SKM-1 treated with dmso at 0.1 percent for 144 hours (cell line): Measurements from ENCODE around the gene BAD.

Source experiments
- DNase-seq: peaks from one replicate; lab custom pipeline; 2025; ENCODE audit not compliant: unreplicated experiment; lab: John Stamatoyannopoulos, UW

The BAD gene

GRCh38 chr11:64281957-64282770, 2.3 kb downstream of the BAD start:
- no peak for DNase-seq

GRCh38 chr11:64278576-64279190, 5.8 kb downstream of the BAD start:
- DNase-seq, result no peak

GRCh38 chr11:64276653-64277431, 7.6 kb downstream of the BAD start:
- DNase-seq, result no peak

DNA sequence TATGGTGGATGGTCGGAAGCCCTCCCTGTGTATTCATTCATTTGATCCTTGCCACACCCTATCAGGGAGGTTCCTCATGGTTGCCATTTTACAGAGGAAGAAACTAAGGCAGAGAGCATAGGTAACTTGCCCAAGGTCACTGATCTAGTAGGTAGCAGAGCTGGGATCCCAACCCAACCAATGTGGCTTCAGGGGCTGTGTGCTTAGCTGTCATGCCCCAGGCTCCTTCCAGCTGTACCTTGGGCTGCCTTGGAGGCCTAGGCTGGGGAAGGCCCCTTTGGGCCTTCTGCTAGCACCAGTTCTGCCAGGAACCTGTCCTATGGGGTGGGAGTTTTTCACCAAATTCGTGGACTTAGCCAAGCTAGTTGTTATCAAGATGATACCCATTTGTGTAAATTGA, 8.6 kb downstream of the BAD start:
- no peak for DNase-seq

DNA sequence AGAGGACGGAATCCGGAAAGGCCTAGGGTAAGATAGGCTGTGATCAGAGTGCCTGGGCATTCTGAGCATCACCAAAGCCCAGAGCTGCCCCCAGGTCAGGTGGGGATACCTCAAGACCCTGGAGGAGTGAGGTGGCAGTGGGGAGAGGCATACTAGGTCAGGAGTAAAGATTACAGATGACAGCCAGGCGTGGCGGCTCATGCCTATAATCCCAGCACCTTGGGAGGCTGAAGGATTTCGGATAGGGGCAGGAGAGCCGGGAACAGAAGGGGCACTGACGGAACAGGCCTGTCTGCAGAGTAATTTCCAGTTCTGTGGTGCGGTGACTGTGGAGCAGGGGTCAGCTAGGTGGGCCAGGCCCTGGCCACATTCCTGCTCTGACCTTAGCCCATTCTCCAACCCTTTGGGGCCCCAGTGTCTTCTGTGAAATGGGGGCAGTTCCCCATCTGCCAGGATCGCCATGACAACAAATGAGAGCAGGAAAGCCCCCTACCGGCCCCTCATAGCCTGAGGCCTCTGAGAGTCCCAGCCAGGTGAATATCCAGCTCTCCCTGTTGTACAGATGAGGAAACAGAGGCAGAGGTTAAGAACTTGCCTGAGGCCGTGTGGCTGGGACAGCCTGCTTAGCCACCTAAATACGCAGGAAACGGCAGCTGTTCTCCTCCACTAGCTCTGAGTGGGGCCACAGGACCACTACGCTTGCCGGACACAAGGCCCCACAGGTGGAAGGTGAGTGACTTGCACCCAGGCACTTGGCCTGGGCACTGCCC, 9.2 kb downstream of the BAD start:
- no peak for DNase-seq

DNA sequence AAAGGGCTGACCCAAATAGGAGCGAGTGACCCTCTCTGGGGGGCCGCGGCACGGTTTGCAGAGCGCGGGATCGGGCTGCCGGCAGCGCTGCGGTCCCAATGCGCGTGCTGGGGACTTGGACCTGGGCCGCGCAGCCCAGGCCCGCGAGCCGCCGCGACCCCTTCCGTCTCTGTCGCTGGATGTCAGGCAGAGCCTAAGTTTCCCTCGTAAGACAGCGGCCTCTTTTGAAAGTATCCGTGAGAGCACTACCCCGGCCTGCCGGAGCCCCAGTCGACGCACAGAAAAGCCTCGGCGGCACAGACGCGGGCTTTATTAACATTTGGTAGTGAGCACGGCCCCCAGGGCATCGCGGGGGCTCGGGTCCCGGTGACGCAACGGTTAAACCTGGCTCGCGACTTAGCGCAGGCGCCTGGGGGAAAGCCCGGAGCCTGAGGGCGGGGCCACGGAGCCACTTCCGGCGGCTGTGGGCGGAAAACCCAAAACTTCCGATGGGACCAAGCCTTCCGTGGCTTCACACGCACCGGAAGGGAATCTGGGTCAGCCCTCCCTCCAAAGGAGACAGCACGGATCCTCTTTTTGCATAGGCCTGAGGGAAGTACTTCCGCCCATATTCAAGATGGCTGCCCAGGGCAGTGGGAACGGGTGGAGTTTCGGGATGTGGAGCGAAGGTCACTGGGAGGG, 14.8 kb downstream of the BAD start:
- peak; percentile 99 for DNase-seq

DNA sequence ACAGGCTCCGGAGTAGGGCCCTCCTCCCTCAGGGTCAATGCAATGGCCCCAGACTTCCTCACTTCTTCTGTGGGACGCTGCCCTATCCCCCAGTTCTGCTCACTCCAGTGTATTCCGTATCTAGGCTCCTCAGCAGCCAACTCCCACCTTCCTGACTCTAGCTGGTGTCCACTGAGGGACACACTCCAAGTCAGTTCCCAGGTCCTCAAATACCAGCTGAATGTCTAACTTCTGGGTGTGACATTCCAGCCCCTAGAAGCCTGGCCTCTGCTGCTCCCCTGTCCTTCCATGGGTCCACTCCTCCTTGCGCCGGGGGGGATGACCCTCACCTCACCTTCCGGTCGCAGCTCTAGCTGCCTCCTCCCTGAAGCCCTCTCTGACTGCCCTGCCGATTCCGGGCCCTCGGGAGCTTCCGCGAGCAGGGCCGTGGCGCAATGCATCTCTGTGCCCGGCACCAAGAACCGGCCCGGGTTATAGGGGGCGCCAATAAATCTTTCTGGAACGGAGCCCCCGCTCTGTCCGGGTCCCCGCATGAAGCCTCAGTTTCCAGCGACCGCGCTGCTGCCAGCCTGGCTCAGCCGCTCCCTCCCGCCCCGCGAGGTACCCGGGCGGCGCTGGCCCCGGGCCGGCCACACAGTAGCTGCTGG, 15.4 kb downstream of the BAD start:
- DNase-seq, result peak; percentile 72

GRCh38 chr11:64268025-64268892, 16.2 kb downstream of the BAD start:
- DNase-seq, result no peak

GRCh38 chr11:64267207-64267945, 17.1 kb downstream of the BAD start:
- DNase-seq, result no peak

- no peak for DNase-seq
Observed at GRCh38 chr11:64266339-64266738, 18.1 kb downstream of the BAD start.

- no peak for DNase-seq
Observed at GRCh38 chr11:64265176-64266160, 19.0 kb downstream of the BAD start.

DNA sequence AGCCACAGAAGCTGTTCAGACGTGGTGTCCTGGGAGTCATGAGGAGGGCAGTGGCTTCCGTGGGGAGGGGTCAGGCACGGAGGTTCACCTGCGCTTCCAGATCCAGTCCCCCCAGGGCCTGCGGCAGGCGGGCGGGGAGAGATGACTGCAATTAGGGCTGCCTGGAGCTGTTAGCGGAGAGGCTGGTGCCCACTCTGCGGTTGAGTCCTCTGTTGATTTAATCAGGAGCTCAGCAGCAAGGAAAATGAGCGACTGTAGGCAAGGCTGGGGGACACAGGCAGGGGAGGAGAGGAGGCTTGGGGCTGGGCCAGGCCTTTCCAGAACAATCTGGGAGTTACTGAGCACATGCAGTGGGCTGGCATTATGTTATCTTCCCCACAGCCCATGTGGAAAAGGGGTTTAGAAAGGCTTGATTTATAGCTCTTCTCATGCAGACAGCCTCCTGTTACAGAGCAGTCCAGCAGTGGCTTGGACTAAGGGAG, 20.1 kb downstream of the BAD start:
- DNase-seq, result no peak

DNA sequence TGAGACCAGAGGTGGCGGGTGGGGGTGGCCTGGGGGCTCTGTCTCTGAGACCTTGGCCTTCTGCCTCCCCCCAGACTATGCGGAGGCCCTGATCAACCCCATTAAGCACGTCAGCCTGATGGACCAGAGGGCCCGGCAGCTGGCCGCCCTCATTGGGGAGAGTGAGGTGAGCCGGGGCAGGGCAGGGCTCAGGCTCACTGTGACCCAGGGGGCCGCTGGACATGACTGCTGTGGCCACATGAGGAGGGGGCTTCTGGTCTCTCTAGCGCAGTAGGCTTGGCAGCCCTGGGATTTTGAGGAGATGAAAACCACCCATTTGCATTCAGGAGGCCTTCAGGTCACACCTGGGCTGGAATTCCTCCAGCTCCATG, 20.5 kb downstream of the BAD start:
- DNase-seq, result no peak

DNA sequence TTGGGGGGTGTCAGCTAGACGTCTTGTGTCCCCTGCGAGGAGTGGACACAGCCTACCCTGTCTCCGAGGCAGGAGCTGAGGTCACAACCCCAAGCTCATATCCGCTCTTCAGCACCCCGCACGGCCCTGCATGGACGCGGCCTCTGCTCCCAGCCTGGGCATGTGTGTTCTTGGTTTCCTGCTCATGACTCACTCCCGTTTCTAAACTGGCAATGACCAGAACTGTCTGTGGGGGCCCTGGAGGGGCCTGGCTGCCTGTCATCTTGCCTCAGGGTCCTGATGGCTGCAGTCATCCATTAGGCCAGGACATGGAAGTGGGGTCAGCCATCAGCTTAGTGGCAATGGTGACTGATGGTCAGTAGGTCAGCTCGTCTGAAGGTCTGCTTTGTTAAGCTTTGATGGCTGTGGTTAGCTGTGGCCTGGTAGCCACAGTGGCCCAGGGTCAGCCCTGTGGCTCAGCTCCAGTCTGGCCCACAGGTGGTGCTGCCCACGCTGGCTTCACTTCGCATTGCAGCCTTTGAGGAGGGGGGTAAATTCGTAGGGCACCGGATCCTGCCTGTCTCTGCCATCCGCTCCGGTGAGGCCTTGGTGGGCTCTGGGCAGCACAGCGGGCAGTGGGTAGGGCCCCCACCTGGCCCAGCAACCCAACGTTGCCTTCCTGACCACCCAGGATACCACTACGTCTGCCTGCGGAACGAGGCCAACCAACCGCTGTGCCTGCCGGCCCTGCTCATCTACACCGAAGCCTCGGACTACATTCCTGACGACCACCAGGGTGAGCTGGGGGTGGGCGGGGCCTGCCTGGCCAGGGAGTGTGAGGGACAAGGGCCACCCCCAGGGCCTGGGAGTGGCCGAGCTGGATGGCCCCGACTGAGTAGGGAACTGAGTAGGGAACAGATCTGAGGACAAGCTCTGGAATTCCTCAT, 21.2 kb downstream of the BAD start:
- no peak for DNase-seq

- no peak for DNase-seq
Observed at GRCh38 chr11:64262271-64263002, 22.0 kb downstream of the BAD start.
